ENCODE results near the gene DLGAP3.

DNA sequence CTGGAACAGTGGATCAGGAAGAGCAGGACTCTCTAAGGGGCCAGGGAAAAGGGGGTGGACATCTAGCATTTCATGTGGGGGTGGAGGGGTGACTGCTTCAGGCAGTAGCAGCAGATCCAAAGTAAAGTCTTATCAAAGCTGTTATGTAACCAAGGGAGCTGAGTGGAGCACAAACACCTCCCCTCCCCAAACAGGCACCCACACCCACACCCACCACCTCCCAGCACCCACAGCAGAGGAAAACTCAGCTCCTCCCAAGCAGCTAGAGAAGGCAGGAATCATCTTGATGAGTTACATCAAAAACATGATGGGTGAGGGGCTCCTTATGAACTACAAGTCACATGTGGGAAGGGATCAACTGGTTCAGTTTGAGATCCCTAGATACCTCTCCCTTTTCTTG is 6.0 kb downstream of the DLGAP3 start:
- no peak for TF ChIP-seq POLR2A (IDR thresholded peaks at IDR 0.05)
- TF ChIP-seq, protein P1, sequence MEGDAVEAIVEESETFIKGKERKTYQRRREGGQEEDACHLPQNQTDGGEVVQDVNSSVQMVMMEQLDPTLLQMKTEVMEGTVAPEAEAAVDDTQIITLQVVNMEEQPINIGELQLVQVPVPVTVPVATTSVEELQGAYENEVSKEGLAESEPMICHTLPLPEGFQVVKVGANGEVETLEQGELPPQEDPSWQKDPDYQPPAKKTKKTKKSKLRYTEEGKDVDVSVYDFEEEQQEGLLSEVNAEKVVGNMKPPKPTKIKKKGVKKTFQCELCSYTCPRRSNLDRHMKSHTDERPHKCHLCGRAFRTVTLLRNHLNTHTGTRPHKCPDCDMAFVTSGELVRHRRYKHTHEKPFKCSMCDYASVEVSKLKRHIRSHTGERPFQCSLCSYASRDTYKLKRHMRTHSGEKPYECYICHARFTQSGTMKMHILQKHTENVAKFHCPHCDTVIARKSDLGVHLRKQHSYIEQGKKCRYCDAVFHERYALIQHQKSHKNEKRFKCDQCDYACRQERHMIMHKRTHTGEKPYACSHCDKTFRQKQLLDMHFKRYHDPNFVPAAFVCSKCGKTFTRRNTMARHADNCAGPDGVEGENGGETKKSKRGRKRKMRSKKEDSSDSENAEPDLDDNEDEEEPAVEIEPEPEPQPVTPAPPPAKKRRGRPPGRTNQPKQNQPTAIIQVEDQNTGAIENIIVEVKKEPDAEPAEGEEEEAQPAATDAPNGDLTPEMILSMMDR (IDR thresholded peaks at IDR 0.05) = no peak

Measured in heart left ventricle (tissue), 13 donors.